WTC11 (cell line): Measurements from ENCODE around the gene OR56B4. TPM values are rescaled to one million over a fixed set of nuclear protein-coding genes. Genes with fewer than 3 reads are reported as not detected.

Experiments used
- ATAC-seq: fragments of 200-7000 bp; cut with Tn5 transposase; 2 replicates; pipeline ENCODE4 v1.10.0; 2021; ENCODE audit warnings: mild to moderate bottlenecking, moderate library complexity
- CTCF ChIA-PET: fragments of 300-600 bp; sonication (Branson Sonifier 250); formaldehyde crosslinking; loops from one replicate; lab custom pipeline; 2021; ENCODE audit warnings: antibody characterized with exemption; lab: Charles Lee
- POLR2A ChIA-PET: fragments of 350-600 bp; sonication (Branson Sonifier 250); formaldehyde crosslinking; loops from one replicate; lab custom pipeline; 2021; ENCODE audit warnings: antibody characterized with exemption; lab: Charles Lee
- DNase-seq: peaks from one replicate; pipeline ENCODE4 v3.0.0; 2021; ENCODE audit warnings: low spot score
- H3K27ac Mint-ChIP-seq: 2 replicates; pipeline ENCODE4 v1.8.0; 2021; ENCODE audit warnings: mixed read lengths
- H3K27me3 Mint-ChIP-seq: 2 replicates; pipeline ENCODE4 v1.8.0; 2021; ENCODE audit warnings: low read depth, mild to moderate bottlenecking, moderate library complexity, mixed read lengths
- H3K36me3 Mint-ChIP-seq: 2 replicates; pipeline ENCODE4 v1.8.0; 2021; ENCODE audit warnings: mixed read lengths
- H3K4me1 Mint-ChIP-seq: 2 replicates; pipeline ENCODE4 v1.8.0; 2022; ENCODE audit warnings: mixed read lengths
- H3K4me3 Mint-ChIP-seq: 2 replicates; pipeline ENCODE4 v1.8.0; 2021; ENCODE audit warnings: mild to moderate bottlenecking, moderate library complexity, mixed read lengths
- H3K9me3 Mint-ChIP-seq: 2 replicates; pipeline ENCODE4 v1.8.0; 2021; ENCODE audit warnings: mixed read lengths
- ATF1 ChIP-seq: sonication (generic); formaldehyde crosslinking; IDR thresholded peaks from 2 replicates; pipeline ENCODE4 v1.8.1; 2023; ENCODE audit warnings: mild to moderate bottlenecking, moderate library complexity, missing genetic modification reagents
- ATF3 ChIP-seq: sonication (generic); formaldehyde crosslinking; conservative IDR thresholded peaks from 2 replicates; pipeline ENCODE4 v1.8.1; 2022; ENCODE audit warnings: mild to moderate bottlenecking, missing genetic modification reagents
- CREM ChIP-seq: sonication (generic); formaldehyde crosslinking; IDR thresholded peaks from 2 replicates; pipeline ENCODE4 v1.8.1; 2022; ENCODE audit warnings: mild to moderate bottlenecking, missing genetic modification reagents, moderate library complexity
- E2F1 ChIP-seq: sonication (generic); formaldehyde crosslinking; IDR thresholded peaks from 2 replicates; pipeline ENCODE4 v1.8.0; 2022; ENCODE audit warnings: mild to moderate bottlenecking, missing genetic modification reagents
- ELF4 ChIP-seq: sonication (generic); formaldehyde crosslinking; IDR thresholded peaks from 2 replicates; pipeline ENCODE4 v1.8.1; 2022; ENCODE audit warnings: low read depth, mild to moderate bottlenecking, moderate library complexity, missing genetic modification reagents
- ETV6 ChIP-seq: sonication (generic); formaldehyde crosslinking; IDR thresholded peaks from 2 replicates; pipeline ENCODE4 v1.8.1; 2022; ENCODE audit warnings: mild to moderate bottlenecking, missing genetic modification reagents
- HMGA2 ChIP-seq: fragments of 250-450 bp; sonication (Bioruptor Pico); IDR thresholded peaks from 2 replicates; pipeline ENCODE4 v1.4.0; 2021; ENCODE audit warnings: mild to moderate bottlenecking, moderate library complexity
- IRF2 ChIP-seq: sonication (generic); formaldehyde crosslinking; IDR thresholded peaks from 2 replicates; pipeline ENCODE4 v1.8.0; 2022; ENCODE audit warnings: low read depth, missing genetic modification reagents, borderline replicate concordance
- JAZF1 ChIP-seq: fragments of 250-450 bp; sonication (Bioruptor Pico); IDR thresholded peaks from 2 replicates; pipeline ENCODE4 v1.9.0; 2021; ENCODE audit warnings: moderate library complexity, mild to moderate bottlenecking, inconsistent platforms
- NR1H2 ChIP-seq: sonication (generic); formaldehyde crosslinking; IDR thresholded peaks from 2 replicates; pipeline ENCODE4 v1.9.0; 2021; ENCODE audit warnings: mild to moderate bottlenecking, moderate library complexity, missing genetic modification reagents
- NR3C1 ChIP-seq: sonication (generic); formaldehyde crosslinking; conservative IDR thresholded peaks from 2 replicates; pipeline ENCODE4 v1.8.1; 2023; ENCODE audit warnings: low read depth, mild to moderate bottlenecking, missing genetic modification reagents
- TCF7 ChIP-seq: sonication (generic); formaldehyde crosslinking; IDR thresholded peaks from 2 replicates; pipeline ENCODE4 v1.8.0; 2022; ENCODE audit warnings: mild to moderate bottlenecking, low read depth, missing genetic modification reagents, moderate library complexity
- TEAD1 ChIP-seq: sonication (generic); formaldehyde crosslinking; IDR thresholded peaks from 2 replicates; pipeline ENCODE4 v1.8.0; 2022; ENCODE audit warnings: mild to moderate bottlenecking, missing genetic modification reagents
- TEAD4 ChIP-seq: sonication (generic); formaldehyde crosslinking; IDR thresholded peaks from 2 replicates; pipeline ENCODE4 v1.8.0; 2022; ENCODE audit warnings: mild to moderate bottlenecking, missing genetic modification reagents
- ZNF317 ChIP-seq: sonication (generic); formaldehyde crosslinking; IDR thresholded peaks from 2 replicates; pipeline ENCODE4 v1.8.1; 2023; ENCODE audit warnings: low read depth, mild to moderate bottlenecking, moderate library complexity, missing genetic modification reagents, borderline replicate concordance
- total RNA-seq: library from RNA; stranded (reverse); gene quantifications from 3 replicates; pipeline ENCODE4 v1.2.3, GENCODE V29; 2021
- TF ChIP-seq, protein P1 (sequence below): sonication (generic); formaldehyde crosslinking; IDR thresholded peaks from 2 replicates; pipeline ENCODE4 v1.8.0; 2023; ENCODE audit warnings: missing genetic modification reagents, mild to moderate bottlenecking, borderline replicate concordance
- TF ChIP-seq, protein P2 (sequence below): sonication (generic); formaldehyde crosslinking; IDR thresholded peaks from 2 replicates; pipeline ENCODE4 v1.8.1; 2023; ENCODE audit warnings: mild to moderate bottlenecking, missing genetic modification reagents
- TF ChIP-seq, protein P3 (sequence below): sonication (generic); formaldehyde crosslinking; conservative IDR thresholded peaks from 2 replicates; pipeline ENCODE4 v1.8.1; 2023; ENCODE audit warnings: mild to moderate bottlenecking, low read depth, missing genetic modification reagents, moderate library complexity
- TF ChIP-seq, protein P4 (sequence below): fragments of 200-600 bp; IDR thresholded peaks from 2 replicates; pipeline ENCODE4 v1.8.0; 2022; ENCODE audit warnings: antibody characterized with exemption
- TF ChIP-seq, protein P5 (sequence below): fragments of 250-450 bp; sonication (Bioruptor Pico); IDR thresholded peaks from 2 replicates; pipeline ENCODE4 v1.9.0; 2021; ENCODE audit warnings: mild to moderate bottlenecking

Gene OR56B4
- total RNA-seq, 1 experiment from 2014 or later: not detected

- TF ChIP-seq, protein P1, sequence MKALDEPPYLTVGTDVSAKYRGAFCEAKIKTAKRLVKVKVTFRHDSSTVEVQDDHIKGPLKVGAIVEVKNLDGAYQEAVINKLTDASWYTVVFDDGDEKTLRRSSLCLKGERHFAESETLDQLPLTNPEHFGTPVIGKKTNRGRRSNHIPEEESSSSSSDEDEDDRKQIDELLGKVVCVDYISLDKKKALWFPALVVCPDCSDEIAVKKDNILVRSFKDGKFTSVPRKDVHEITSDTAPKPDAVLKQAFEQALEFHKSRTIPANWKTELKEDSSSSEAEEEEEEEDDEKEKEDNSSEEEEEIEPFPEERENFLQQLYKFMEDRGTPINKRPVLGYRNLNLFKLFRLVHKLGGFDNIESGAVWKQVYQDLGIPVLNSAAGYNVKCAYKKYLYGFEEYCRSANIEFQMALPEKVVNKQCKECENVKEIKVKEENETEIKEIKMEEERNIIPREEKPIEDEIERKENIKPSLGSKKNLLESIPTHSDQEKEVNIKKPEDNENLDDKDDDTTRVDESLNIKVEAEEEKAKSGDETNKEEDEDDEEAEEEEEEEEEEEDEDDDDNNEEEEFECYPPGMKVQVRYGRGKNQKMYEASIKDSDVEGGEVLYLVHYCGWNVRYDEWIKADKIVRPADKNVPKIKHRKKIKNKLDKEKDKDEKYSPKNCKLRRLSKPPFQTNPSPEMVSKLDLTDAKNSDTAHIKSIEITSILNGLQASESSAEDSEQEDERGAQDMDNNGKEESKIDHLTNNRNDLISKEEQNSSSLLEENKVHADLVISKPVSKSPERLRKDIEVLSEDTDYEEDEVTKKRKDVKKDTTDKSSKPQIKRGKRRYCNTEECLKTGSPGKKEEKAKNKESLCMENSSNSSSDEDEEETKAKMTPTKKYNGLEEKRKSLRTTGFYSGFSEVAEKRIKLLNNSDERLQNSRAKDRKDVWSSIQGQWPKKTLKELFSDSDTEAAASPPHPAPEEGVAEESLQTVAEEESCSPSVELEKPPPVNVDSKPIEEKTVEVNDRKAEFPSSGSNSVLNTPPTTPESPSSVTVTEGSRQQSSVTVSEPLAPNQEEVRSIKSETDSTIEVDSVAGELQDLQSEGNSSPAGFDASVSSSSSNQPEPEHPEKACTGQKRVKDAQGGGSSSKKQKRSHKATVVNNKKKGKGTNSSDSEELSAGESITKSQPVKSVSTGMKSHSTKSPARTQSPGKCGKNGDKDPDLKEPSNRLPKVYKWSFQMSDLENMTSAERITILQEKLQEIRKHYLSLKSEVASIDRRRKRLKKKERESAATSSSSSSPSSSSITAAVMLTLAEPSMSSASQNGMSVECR (CRISPR knock-in tag): no peak
These were observed 13.3 kb upstream of the OR56B4 start (continued) for GRCh38 chr11:6094186-6094585.

DNA sequence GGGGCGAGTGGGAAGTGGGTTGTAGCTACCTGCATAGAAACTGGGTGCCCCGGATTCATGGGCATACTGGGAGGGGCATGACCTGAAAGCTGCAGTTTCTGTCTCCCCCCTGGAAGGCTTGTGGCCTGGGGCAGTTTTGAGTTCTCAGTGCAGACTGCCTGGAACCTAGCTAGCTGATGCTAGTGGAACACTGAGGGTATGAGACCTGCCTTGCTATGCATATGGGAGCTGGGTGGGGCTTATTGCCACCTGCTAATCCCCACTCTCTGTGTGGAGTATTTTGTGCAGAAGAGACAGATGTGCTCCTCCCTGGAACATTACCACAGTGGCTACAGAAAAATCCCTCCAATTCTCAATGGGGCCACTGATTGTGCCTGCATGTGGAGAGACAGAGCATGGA, 11.7 kb upstream of the OR56B4 start:
- Mint-ChIP-seq H3K9me3 (peaks cover 22% of the 10 kb centered on the region), H3K36me3 (peaks cover 11% of the 10 kb centered on the region; the same call in 1 of the 2 replicates), H3K4me1 (peaks cover 3% of the 10 kb centered on the region; the same call in 1 of the 2 replicates), H3K27me3 (0 out of 2 replicates have a peak, but pooled peaks cover 3% of the 10 kb centered on the region), H3K27ac (no peak overlapping the region), H3K4me3 (no peak overlapping the region)
- CTCF ChIA-PET: interaction anchor here (0.7 to 1.6 kb wide), 2 partner anchors 72 to 267 kb away, joined by 3 to 6 read pairs; no protein-coding TSS in a partner anchor
- POLR2A ChIA-PET: interaction anchor here (0.5 kb wide), 1 partner anchor 265 kb away, joined by 4 read pairs; no protein-coding TSS in a partner anchor
- ATAC-seq (no peak), DNase-seq (no peak)
- TF ChIP-seq TEAD1: no peak
- TF ChIP-seq ATF3 (CRISPR knock-in tag): no peak

DNA sequence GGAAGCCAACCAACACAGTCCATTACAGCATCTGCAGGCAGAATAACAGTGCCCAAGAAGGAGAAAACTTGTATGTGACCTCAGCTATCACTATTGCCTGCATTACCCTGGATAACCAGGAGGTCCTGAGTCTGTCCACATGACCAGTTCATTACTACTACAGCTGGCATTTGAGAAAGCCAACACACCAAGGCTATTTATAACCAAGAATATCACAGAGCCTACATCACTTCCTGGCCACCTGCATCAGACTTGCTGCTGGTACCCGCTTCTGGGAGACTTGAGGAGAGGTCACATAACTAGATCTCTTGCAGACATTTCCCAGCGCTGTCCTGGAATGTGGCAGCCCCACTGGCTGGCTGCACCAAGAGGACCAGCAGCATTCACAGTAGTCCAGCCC, 11.1 kb upstream of the OR56B4 start:
- no peak overlapping the region for H3K27ac Mint-ChIP-seq
- ChIA-PET POLR2A (interaction anchor here (0.5 kb wide), 1 partner anchor 265 kb away, joined by 4 read pairs; no protein-coding TSS in a partner anchor), CTCF (interaction anchor here (0.7 to 0.8 kb wide), 2 partner anchors 73 to 267 kb away, joined by 3 read pairs; no protein-coding TSS in a partner anchor)
- no peak overlapping the region for H3K4me3 Mint-ChIP-seq
- ATAC-seq (no peak), DNase-seq (no peak)
- peaks cover 3% of the 10 kb centered on the region; the same call in 1 of the 2 replicates for H3K4me1 Mint-ChIP-seq
- peaks cover 22% of the 10 kb centered on the region for H3K9me3 Mint-ChIP-seq
- H3K27me3 Mint-ChIP-seq: 0 out of 2 replicates have a peak, but pooled peaks cover 3% of the 10 kb centered on the region
- H3K36me3 Mint-ChIP-seq: peaks cover 11% of the 10 kb centered on the region; the same call in 1 of the 2 replicates
- TF ChIP-seq, protein P2, sequence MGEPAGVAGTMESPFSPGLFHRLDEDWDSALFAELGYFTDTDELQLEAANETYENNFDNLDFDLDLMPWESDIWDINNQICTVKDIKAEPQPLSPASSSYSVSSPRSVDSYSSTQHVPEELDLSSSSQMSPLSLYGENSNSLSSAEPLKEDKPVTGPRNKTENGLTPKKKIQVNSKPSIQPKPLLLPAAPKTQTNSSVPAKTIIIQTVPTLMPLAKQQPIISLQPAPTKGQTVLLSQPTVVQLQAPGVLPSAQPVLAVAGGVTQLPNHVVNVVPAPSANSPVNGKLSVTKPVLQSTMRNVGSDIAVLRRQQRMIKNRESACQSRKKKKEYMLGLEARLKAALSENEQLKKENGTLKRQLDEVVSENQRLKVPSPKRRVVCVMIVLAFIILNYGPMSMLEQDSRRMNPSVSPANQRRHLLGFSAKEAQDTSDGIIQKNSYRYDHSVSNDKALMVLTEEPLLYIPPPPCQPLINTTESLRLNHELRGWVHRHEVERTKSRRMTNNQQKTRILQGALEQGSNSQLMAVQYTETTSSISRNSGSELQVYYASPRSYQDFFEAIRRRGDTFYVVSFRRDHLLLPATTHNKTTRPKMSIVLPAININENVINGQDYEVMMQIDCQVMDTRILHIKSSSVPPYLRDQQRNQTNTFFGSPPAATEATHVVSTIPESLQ (CRISPR knock-in tag): no peak
- TF ChIP-seq ATF1 (CRISPR knock-in tag) (no peak), HMGA2 (CRISPR knock-in tag) (no peak), NR1H2 (CRISPR knock-in tag) (no peak), TEAD4 (CRISPR knock-in tag) (no peak), ELF4 (CRISPR knock-in tag) (no peak), E2F1 (CRISPR knock-in tag) (no peak), JAZF1 (CRISPR knock-in tag) (no peak), IRF2 (CRISPR knock-in tag) (no peak), NR3C1 (no peak), ETV6 (CRISPR knock-in tag) (no peak), TCF7 (no peak), ZNF317 (CRISPR knock-in tag) (no peak), CREM (CRISPR knock-in tag) (no peak)
- TF ChIP-seq, protein P3, sequence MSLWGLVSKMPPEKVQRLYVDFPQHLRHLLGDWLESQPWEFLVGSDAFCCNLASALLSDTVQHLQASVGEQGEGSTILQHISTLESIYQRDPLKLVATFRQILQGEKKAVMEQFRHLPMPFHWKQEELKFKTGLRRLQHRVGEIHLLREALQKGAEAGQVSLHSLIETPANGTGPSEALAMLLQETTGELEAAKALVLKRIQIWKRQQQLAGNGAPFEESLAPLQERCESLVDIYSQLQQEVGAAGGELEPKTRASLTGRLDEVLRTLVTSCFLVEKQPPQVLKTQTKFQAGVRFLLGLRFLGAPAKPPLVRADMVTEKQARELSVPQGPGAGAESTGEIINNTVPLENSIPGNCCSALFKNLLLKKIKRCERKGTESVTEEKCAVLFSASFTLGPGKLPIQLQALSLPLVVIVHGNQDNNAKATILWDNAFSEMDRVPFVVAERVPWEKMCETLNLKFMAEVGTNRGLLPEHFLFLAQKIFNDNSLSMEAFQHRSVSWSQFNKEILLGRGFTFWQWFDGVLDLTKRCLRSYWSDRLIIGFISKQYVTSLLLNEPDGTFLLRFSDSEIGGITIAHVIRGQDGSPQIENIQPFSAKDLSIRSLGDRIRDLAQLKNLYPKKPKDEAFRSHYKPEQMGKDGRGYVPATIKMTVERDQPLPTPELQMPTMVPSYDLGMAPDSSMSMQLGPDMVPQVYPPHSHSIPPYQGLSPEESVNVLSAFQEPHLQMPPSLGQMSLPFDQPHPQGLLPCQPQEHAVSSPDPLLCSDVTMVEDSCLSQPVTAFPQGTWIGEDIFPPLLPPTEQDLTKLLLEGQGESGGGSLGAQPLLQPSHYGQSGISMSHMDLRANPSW (CRISPR knock-in tag): no peak
- TF ChIP-seq, protein P4, sequence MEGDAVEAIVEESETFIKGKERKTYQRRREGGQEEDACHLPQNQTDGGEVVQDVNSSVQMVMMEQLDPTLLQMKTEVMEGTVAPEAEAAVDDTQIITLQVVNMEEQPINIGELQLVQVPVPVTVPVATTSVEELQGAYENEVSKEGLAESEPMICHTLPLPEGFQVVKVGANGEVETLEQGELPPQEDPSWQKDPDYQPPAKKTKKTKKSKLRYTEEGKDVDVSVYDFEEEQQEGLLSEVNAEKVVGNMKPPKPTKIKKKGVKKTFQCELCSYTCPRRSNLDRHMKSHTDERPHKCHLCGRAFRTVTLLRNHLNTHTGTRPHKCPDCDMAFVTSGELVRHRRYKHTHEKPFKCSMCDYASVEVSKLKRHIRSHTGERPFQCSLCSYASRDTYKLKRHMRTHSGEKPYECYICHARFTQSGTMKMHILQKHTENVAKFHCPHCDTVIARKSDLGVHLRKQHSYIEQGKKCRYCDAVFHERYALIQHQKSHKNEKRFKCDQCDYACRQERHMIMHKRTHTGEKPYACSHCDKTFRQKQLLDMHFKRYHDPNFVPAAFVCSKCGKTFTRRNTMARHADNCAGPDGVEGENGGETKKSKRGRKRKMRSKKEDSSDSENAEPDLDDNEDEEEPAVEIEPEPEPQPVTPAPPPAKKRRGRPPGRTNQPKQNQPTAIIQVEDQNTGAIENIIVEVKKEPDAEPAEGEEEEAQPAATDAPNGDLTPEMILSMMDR: no peak
- TF ChIP-seq, protein P5, sequence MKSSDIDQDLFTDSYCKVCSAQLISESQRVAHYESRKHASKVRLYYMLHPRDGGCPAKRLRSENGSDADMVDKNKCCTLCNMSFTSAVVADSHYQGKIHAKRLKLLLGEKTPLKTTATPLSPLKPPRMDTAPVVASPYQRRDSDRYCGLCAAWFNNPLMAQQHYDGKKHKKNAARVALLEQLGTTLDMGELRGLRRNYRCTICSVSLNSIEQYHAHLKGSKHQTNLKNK: no peak
